Vagina (tissue), 2 donors: ENCODE data around the gene USP40. TPM values are rescaled to one million over a fixed set of nuclear protein-coding genes. Genes with fewer than 3 reads are reported as not detected.

ENCODE experiments used
- DNase-seq, 2 donors: peaks; one replicate each; pipeline ENCODE4 v3.0.0-alpha.2; 2017; ENCODE audit errors: extremely low spot score in 2 of 2
- H3K27ac ChIP-seq: fragments of 200-600 bp; sonication (generic); one replicate; pipeline ENCODE4 v1.5.1; 2019
- H3K27me3 ChIP-seq: fragments of 200-600 bp; sonication (generic); one replicate; pipeline ENCODE4 v1.5.1; 2019
- H3K36me3 ChIP-seq, 2 donors: fragments of 200-600 bp; sonication (generic); one replicate each; pipeline ENCODE4 v1.5.1; 2017 to 2019
- H3K4me1 ChIP-seq: fragments of 200-600 bp; sonication (generic); one replicate; pipeline ENCODE4 v1.5.1; 2019
- H3K4me3 ChIP-seq, 2 donors: fragments of 200-600 bp; sonication (generic); 1 replicate in 1 of 2; 2 replicates in 1 of 2; pipeline ENCODE4 v1.5.1; 2016 to 2019
- H3K9me3 ChIP-seq: fragments of 200-600 bp; sonication (generic); one replicate; pipeline ENCODE4 v1.5.1; 2019
- CTCF ChIP-seq, 3 experiments: fragments of 450-650 bp in 2 of 3; fragments of 200-600 bp in 1 of 3; sonication (generic) in 1 of 3; IDR thresholded peaks; one replicate each; pipeline ENCODE4 v1.5.1; 2017 to 2019; ENCODE audit warnings: antibody characterized with exemption in 3 of 3, mild to moderate bottlenecking in 2 of 3, moderate library complexity in 2 of 3
- POLR2A ChIP-seq, 2 donors: fragments of 450-650 bp; IDR thresholded peaks; one replicate each; pipeline ENCODE4 v1.6.1; 2017; ENCODE audit warnings: antibody characterized with exemption in 2 of 2, mild to moderate bottlenecking in 2 of 2, moderate library complexity in 2 of 2
- POLR2AphosphoS5 ChIP-seq, 2 donors: sonication (generic); formaldehyde crosslinking; IDR thresholded peaks; one replicate each; pipeline ENCODE4 v1.9.0; 2017; ENCODE audit warnings: antibody characterized with exemption in 2 of 2, mild to moderate bottlenecking in 2 of 2, low read depth in 1 of 2; ENCODE audit not compliant: insufficient read depth in 1 of 2
- intact Hi-C: fragments of 100-400 bp; cut with DNase I; formaldehyde crosslinking; loops from one replicate; pipeline ENCODE4 v1.15.1; 2023
- total RNA-seq: library from RNA; depleted of rRNA; stranded (reverse); fragments of >200 nt; gene quantifications from one replicate; pipeline ENCODE4 v1.2.3, GENCODE V29; 2016

Gene USP40
- total RNA-seq, 1 donor from 2014 or later, result 50.1 TPM

DNA sequence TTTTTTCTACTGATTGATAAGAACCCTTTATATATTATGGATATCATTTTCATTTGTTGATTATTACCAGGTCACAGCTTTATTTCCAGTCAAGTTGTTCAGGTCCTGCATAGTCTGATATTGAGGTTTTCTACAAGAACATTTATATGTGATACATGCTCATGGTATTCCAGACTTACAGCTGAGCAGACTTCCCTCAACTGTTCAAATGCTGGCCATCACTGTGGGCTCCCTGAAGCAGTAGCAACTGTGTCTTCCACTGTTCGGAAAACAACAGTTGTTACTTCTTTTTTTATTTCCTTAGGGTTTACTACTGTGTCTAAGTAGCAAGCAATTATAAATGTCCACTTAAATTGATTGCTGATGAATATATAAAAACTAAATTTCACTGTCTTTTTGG is 132.8 kb downstream of the USP40 start:
- intact Hi-C loops, result no loop called here
- TF ChIP-seq POLR2AphosphoS5 (IDR thresholded peaks at IDR 0.05; ENCODE audit: insufficient read depth in 1 of 2, low read depth in 1 of 2) (no peak), CTCF (IDR thresholded peaks at IDR 0.05) (no peak), POLR2A (IDR thresholded peaks at IDR 0.05) (no peak)
- no peak for DNase-seq
- H3K4me3 ChIP-seq, result no peak overlapping the region
- H3K36me3 ChIP-seq, result peaks cover 0 to 26% of the 10 kb centered on the region in 2 donors
- no peak overlapping the region for H3K27ac ChIP-seq
- H3K4me1 ChIP-seq, result peaks cover 7% of the 10 kb centered on the region
- no peaks in the 10 kb centered on the region for H3K27me3 ChIP-seq
- H3K9me3 ChIP-seq, result no peaks in the 10 kb centered on the region

DNA sequence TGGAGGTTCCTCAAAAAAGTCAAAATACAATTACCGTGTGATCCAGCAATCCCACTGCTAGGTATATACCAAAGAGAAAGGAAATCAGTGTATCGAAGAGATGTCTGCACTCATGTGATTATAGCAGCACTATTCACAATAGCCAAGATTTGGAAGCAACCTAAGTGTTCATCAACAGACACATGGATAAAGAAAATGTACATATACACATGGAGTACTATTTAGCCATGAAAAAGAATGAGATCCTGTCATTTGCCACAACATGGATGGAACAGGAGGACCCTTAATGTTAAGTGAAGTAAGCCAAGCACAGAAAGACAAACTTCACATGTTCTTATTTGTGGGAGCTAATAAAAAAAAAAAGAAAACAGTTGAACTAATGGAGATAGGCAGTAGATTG is 133.6 kb downstream of the USP40 start:
- Histone ChIP-seq H3K36me3 (peaks cover 0 to 26% of the 10 kb centered on the region in 2 donors), H3K27ac (no peak overlapping the region), H3K4me1 (peaks cover 7% of the 10 kb centered on the region), H3K9me3 (no peaks in the 10 kb centered on the region), H3K27me3 (no peaks in the 10 kb centered on the region), H3K4me3 (no peak overlapping the region)
- TF ChIP-seq POLR2AphosphoS5 (IDR thresholded peaks at IDR 0.05; ENCODE audit: insufficient read depth in 1 of 2, low read depth in 1 of 2), result no peak
- no peak for TF ChIP-seq POLR2A (IDR thresholded peaks at IDR 0.05)
- no peak for TF ChIP-seq CTCF (IDR thresholded peaks at IDR 0.05)
- intact Hi-C loops, result no loop called here
- no peak for DNase-seq

GRCh38 chr2:233430651-233431050 is 135.9 kb downstream of the USP40 start:
- Histone ChIP-seq H3K4me3 (no peak overlapping the region), H3K27me3 (no peaks in the 10 kb centered on the region), H3K36me3 (peaks cover 0 to 5% of the 10 kb centered on the region in 2 donors), H3K27ac (no peak overlapping the region), H3K9me3 (no peaks in the 10 kb centered on the region), H3K4me1 (peaks cover 7% of the 10 kb centered on the region)
- TF ChIP-seq CTCF (IDR thresholded peaks at IDR 0.05) (no peak), POLR2A (IDR thresholded peaks at IDR 0.05) (no peak), POLR2AphosphoS5 (IDR thresholded peaks at IDR 0.05; ENCODE audit: insufficient read depth in 1 of 2, low read depth in 1 of 2) (no peak)
- intact Hi-C loops, result no loop called here
- DNase-seq, result no peak

DNA sequence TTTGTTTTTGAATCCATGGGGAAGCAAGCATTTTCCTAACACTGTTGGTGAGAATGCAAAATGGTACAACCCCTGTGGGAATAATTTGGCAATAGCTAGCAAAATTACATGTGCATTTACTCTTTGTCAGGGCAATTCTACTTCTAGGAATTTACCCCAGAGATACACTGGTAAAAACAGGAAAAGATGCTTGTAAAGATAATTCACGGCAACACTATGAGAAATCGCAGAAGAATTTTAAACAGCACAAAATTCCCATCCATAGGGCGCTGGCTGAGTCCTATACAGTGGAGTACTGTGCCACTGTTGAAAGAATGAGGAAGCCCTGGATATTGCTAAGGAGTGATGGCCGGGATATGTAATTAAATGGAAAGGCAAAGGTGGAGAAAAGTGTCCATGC is 136.5 kb downstream of the USP40 start:
- H3K27me3 ChIP-seq, result no peaks in the 10 kb centered on the region
- no peak for DNase-seq
- no peaks in the 10 kb centered on the region for H3K9me3 ChIP-seq
- TF ChIP-seq CTCF (IDR thresholded peaks at IDR 0.05) (no peak), POLR2AphosphoS5 (IDR thresholded peaks at IDR 0.05; ENCODE audit: insufficient read depth in 1 of 2, low read depth in 1 of 2) (no peak), POLR2A (IDR thresholded peaks at IDR 0.05) (no peak)
- no peaks in the 10 kb centered on the region for H3K36me3 ChIP-seq
- H3K4me1 ChIP-seq, result peaks cover 7% of the 10 kb centered on the region
- H3K4me3 ChIP-seq, result no peak overlapping the region
- intact Hi-C loops, result no loop called here
- H3K27ac ChIP-seq, result no peak overlapping the region

- H3K27ac ChIP-seq, result no peak overlapping the region
- H3K36me3 ChIP-seq, result no peaks in the 10 kb centered on the region
- H3K4me3 ChIP-seq, result no peak overlapping the region
- peaks cover 7% of the 10 kb centered on the region for H3K4me1 ChIP-seq
- intact Hi-C loops, result no loop called here
- no peak for TF ChIP-seq POLR2A (IDR thresholded peaks at IDR 0.05)
- no peak for TF ChIP-seq POLR2AphosphoS5 (IDR thresholded peaks at IDR 0.05; ENCODE audit: insufficient read depth in 1 of 2, low read depth in 1 of 2)
- TF ChIP-seq CTCF (IDR thresholded peaks at IDR 0.05), result no peak
- no peaks in the 10 kb centered on the region for H3K9me3 ChIP-seq
- DNase-seq, result no peak
- no peaks in the 10 kb centered on the region for H3K27me3 ChIP-seq
Measured at GRCh38 chr2:233429175-233429897, 137.2 kb downstream of the USP40 start.
